Right renal pelvis (tissue), 4 donors: Measurements from ENCODE around the gene C1orf210. TPM values are rescaled to one million over a fixed set of nuclear protein-coding genes. Genes with fewer than 3 reads are reported as not detected.

Source experiments
- DNase-seq, 4 donors: peaks; one replicate each; pipeline ENCODE4 v3.0.0-alpha.2; 2013; ENCODE audit warnings: low read depth in 4 of 4, low spot score in 3 of 4, missing footprints in 1 of 4
- polyA plus RNA-seq, 4 donors: library from polyadenylated mRNA; unstranded; fragments of 120-200 nt; gene quantifications; one replicate each; pipeline ENCODE4 v1.2.1, GENCODE V29; 2013; ENCODE audit not compliant: insufficient read length in 4 of 4

The C1orf210 gene
- polyA plus RNA-seq, 4 donors: 26.2 to 30.6 (median 28.8) TPM

DNA sequence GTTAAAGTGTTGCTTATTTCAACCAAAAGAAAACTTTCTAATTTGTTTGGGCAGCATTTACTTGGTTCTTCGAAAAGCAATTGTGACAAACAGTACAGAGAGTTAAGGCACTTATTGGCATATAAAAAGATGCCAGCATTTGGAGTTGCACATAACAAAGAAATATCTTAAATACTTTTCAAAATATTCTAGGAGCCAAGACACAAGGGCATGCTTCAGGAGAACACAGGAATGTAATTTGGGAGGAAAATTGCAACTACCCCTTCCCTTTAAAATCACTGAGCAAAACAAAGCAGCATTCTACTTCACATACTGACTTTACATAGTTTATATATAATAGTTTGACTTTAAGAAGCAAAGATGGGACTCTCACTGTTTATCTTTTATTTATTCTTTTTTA lies 10.8 kb upstream of the C1orf210 start:
- DNase-seq: no peak

DNA sequence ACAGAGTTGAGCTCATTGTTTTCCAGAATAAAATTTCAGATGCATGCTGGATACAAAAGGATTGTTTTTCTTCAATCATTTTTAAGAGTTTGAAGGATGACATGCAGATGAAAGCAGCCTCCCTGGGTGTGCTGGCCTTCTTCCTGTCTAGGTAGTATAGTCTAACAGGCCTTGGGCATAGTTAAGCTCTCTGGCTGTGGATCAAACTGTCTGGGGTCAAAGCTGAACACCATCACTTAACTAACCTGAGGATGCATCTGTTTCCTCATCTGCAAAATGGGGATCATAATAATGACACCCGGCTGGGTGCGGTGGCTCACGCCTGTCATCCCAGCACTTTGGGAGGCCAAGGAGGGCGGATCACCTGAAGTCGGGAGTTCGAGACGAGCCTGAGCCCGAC lies 9.4 kb upstream of the C1orf210 start:
- no peak for DNase-seq

DNA sequence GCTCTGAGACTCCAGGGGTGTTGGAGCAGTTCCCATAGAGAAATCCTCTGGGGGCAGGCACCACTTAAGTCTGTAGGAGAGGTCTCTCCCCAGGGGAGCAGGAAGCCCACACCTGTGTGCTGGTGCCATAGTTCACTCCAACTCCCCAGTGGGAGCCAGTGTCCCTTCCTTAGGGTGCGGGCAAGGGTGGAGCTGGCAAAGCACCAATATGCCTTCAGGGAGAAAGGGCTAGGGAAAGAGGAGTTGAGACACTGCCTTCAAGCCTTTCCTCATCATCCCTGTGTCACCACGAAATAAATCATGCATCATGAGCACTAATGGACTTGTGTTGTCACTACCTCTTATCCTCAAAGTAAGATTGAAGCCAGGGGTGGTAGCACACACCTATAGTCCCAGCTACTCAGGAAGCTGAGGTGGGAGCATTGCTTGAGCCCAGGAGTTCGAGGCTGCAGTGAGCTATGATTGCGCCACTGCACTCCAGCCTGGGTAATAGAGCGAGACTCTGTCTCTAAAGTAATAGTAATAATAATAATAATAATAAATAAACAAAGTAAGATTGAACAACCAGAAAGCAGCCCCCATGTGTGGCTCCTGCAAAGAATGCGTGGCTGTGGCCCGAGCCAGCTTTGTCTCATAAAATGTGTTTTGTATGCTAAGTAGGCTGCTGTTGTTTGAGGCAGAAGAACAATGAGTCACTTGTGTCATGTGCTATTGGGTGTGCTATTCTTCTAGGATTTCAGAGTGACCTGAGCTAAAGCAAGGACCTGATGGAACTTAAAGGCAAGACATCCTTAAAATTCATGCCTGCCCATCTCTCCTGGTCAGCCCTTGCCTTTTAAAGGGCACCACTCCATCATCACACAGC lies 8.7 kb upstream of the C1orf210 start:
- no peak for DNase-seq

DNA sequence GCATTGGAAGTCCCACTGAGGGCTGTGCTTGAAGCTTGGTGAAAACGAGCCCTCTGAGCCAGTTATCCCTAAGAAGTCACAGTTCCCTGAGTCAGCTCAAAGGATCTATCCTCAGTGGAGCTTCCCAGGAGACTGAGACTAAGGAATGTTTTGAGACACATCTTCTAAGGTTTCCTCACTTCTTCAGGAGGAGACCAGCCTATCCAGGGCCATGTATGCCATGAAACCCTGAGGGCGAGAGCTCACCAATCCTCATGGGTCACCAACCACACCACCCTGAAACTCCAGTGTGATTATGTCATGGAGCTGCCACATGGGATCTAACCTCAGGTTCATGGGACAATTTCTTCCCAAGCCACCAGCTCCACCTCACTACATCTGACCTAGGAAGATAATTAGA lies 7.8 kb upstream of the C1orf210 start:
- no peak for DNase-seq

DNA sequence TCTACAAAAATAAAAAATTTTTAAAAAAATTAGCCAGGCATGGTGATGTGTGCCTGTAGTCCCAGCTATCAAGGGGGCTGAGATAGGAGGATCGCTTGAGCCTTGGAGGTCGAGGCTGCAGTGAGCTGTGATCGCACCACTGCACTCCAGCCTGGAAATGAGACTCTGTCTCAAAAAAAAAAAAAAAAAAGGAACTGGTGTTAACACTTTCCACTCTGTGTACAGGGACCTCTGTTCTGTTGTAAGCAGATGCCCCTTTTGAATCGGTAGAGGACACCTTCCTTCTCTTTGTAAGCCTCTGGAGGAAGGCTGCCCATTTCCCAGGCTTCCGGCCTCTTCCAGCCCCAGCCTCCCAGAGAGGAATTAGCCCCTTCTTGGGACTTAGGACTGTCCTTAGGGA lies 7.3 kb upstream of the C1orf210 start:
- DNase-seq: no peak

DNA sequence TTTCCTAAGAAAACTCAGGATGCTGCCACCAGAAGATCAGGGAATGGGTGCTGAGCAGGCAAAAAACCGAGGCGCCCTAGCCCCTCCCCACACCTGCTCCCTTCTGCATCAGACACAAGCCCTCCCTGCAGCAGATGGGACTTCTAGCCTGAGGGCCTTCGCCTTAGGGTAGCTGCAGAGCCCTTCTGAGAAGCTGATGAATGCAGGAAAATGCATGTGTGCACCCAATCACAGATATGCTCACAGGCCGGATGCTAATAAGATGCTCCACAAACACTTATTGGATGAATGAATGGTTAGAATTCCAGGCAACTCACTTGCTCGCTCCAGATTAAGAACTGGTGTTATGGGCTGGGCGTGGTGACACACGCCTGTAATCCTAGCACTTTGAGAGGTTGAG lies 6.8 kb upstream of the C1orf210 start:
- no peak for DNase-seq

DNA sequence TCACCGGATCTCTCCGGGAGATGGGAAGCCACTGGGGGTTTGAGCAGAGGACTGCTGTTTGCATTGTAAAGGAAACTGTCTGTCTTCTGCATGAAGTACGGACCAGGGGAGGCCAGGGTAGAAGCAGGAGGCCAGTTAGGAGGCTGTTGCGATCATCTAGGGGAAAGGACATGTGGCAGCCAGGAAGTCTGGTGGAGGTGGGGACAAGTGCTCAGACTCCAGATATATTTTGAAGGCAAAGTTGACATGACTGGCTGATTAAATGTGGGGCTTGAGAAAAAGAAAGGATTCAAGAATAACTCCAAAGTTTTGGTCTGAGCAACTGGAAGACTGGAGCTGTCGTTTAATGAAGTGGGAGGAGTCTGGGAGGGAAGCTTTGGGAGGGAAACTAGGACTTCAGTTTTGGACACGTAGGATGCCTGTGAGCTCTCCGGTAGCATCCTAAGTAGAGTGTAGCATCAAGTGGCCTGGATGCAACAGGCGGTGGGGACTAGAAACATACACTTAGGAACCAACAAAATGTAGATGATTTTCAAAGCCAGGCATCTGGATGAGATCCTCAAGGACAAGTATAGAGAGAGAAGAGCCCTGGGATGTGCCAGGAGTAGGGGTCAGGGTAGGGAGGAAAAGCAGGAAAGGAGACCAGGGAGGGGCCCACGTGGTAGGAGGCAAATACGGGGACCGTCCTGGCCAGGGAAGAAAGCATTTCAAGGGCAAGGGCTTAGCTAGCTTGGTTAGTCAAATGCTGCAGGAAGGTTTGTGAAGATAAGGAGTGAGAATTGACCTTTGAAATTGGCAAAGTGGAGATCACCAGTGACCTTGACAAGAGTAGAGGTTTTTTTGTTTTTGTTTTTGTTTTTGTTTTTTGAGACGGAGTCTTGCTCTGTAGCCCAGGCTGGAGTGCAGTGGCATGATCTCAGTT lies 3.7 kb upstream of the C1orf210 start:
- no peak for DNase-seq

DNA sequence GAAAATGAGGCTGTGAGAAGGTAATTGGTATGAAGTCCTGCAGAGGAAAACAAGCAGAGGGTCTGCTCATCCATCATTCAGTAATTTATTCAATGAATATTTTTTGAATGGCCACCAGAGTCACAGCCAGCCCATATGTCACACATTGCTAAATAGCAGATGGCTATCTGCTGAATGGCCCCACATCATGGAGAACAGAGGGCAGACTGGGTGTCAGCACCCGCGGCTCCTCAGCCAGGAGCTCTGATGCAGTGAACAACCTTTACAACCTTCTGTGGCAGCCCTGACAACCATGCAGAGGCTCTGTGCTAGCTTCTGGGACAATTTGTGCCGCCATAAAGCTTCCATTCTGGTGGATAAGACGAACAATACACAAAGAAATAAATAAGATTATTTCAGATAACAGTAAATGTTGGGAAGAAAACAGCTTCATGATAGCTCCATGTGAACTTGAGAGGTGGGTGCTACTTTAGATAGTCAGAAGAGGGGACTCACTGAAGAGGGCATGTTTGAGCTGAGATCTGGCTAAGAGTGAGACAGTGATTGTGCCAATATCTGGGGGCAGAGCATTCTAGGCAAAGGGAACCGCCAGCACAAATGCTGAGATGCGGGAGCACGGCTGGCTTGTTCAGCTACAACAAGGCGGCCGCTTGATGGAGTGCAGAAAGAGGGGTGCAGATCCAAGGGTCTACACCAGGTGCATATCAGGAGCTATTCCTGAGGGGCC lies 2.8 kb upstream of the C1orf210 start:
- no peak for DNase-seq

DNA sequence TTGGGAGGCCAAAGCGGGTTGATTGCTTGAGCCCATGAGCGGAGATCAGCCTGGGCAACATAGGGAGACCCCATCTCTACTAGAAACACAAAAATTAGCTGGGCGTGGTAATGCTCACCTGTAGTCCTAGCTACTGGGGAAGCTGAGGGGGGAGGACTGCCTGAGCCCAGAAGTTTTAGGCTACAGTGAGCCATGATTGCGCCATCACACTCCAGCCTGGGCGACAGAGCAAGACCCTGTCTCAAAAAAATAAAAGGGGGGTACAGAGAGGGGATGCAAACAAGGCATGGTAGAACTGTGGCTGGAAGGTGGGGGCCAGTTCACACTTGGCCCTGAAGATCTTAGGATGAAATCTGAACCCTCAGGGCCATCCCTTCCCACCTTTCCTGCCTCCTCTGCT lies 1.2 kb upstream of the C1orf210 start:
- no peak for DNase-seq

DNA sequence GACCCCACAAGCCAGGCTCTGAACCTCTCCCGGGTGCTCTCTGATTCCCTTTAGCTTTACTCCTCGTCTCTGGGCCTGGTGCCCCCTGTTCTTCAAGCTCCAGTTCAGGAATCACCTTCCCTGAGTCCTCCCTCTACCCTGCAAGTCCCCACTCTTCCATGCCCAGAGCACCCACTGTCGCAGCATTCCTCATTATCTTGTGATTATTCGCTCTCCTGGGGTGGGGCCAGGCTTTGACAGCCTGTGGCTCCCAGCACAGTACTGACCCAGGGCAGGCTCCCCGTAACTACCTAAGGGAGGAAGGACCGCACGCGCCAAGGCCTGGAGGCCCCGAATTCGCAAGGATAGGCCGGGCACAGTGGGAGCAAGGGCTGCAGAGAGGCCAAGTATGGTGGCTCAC lies 734 bp upstream of the C1orf210 start:
- DNase-seq: no peak

DNA sequence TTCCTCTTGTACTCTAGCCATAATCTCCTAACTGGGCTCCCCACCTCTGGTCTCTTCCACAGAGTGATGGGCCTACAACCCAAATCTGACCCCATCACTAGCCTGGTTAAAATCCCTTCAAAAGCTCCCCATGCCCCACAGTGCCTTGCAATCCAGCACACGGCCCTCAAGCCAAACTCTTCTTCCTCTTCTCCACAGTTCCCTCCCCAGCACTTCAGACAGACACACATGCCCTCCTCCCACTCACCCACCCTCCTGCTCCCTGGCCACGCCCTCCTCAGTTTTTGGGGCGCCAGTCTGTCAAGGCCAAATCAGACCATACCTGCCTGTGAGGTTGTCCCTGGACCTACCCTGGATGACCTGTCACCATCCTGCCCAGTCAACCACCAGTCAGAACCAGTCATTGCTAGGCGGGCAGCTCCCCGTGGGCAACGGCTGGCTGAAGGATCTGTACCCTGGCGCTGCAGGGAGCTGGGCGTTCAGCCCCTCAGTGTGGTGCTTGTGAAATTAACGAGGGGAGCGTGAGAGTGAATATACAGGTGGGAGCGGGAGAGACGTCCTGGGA lies 753 bp downstream of the C1orf210 start:
- no peak for DNase-seq

DNA sequence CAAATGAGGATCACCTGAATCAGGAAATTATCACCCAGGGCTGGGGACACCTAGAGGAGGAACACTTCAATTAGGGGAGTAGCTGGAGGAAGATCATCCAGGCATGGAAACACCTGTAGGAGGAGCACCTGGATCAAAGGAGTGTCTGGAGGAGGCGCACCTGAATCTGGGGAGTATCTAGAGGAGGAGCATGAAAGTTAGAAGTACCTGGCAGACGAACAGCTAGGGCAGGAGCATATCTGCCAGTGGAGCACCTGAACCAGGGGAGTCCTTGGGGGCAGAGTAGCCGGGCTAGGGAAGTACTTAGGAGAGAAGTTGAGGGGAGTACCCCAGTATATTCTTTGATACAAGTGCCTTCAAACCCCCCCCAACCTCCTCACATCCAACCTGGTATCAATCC lies 1.3 kb downstream of the C1orf210 start:
- DNase-seq: no peak

DNA sequence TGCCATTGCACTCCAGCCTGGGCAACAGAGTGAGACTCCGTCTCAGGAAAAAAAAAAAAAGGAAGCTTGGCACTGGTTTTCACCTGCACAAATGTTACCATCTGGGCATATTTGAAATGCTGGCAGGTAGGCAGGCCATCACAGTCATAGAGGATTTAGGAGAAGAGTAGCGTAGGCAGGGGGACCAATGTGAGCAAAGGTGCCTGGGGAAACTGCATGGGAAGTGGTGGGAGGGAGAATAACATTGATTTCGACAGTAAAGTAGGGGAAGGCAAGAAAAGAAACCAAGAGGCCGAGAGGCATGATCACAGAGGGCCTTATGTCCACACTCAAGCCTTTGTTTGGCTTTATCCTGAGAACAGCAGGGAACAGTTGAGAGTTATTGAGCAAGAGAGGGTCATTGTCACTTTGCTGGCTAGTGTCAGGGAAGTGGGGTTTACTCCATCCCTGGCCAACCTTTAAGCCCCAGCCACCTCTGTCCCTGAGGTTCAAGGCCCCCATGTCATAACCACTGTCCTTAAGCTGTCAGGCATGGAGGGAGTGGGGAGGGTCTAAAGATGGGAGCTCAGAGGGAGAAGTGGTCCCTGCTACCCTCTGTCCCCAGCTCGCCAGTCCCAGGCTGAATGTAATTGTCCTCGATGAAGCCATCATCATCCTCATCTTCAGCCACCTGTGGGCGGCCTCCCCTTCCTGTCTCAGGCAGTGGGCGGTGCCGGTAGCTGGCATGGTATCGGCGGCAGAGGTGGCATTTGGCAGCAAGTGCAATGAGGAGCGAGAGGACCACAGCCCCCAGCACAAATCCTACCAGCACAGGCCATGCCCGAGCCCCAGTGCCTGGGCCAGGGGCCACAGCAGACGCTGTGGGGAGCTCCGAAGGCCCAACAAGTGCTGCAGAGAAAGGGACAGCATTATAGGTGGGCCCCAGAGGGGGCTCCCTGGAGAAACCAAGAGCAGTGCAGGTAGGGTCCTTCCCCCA lies 2.9 kb downstream of the C1orf210 start:
- DNase-seq: no peak

DNA sequence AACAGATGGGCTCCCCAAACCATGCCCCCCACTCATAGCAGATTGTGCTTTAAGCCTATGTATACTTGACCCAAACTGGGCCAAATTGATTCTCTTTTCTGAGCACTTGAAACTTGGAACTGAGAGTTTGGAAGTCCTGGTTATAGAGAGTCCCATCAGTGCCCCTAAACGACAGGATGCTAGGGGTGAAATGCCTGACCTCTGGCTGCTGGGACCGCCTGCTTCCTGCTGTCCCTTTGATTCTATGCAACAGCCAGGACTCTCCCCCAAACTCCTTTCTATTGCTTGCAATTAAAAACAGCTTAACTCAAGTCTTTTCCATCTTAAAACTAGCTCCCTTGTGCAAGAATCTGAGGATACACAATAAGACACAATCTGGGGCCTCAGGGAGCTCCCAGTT lies 4.7 kb downstream of the C1orf210 start:
- no peak for DNase-seq

DNA sequence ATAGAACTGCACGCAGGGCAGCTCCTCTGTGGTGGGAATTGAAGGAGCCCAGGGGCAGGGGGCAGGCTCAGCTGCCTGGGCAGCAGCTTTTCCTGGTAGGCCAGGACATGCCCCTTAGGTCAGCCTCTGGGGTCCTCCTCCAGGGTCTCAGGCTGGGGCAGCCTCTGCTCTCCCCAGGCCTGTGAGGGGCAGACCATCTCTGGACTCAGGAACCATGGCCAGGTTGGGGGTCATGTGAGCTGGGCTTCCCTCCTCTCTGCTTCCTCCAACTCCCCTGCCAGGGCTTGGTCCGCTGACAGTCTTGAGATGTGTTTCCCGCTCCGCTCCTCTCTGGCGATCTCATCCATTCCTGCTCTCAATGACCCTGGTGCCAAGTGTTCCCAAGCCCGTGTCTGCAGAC lies 5.7 kb downstream of the C1orf210 start:
- DNase-seq: no peak

DNA sequence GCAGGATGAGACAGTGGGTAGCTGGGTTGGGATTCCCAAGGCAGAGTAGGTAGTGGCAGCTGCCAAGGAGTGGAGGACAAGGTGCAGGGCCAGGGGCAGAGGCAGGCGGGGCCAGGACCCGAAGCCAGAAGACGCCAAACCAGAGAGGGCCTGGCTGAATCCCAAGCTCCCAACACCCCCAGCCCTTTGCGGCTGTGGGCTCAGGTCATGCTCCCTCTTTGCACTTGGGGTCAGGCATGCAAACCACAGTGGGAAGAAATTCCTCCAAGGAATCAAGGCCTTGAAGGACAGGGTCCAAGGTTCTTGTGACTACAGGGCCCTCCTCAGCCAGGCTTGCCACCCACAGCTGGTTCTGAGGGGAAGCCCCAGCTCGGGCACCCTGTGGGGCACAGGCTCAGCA lies 6.2 kb downstream of the C1orf210 start:
- no peak for DNase-seq

DNA sequence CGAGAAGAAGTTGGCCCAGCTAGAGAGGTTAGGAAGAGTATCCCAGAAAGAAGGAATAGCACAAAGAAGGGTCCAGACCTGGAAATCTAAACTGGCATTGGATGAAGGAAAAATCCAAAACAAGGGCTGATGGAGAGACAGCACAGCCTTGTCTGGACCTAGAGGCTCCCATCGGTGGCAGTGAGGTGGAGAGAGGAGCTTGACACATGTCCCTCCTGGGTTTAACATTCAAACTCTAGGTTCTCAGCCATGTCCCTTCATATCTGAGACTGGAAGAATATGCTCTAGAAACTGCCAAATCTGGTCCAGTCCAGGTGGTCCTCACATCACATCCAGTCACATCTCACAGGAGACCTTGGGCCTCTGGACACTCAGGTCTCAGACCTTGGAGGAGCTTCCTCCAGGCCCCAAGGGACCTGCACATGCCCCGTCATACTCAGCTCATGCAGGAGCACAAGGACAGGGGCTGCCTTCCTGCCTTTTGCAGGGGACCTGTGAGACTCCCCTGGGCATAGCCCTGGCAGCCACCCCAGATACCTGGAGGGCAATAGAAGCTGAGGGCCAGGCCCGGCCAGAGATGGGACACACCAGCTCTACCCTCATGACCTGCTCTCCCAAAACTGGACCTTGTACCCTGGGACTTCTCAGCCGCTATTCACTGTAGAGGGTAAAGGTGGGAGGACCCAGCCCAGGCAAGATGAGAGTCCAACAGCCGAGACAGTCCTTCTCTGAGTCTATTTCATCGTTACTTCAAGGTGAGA lies 8.1 kb downstream of the C1orf210 start:
- no peak for DNase-seq

DNA sequence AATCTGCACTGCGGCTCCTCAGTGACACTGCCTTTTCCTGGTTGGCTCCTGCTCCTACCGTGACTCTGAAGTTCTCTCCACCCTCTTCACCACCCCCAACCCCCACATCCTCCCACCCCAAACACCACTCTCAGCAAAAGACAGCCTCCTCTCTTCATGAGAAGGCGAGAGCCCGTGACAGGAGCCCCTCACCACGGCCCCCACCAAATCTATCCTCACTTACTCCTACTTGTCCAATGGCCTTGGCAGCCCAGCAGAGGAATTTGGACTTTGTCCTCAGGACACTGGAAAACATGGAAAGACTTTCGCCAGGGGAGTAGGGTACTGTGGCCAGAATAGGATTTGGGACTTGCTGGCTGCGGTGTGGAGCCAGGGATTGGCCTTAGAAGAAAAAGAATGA lies 8.7 kb downstream of the C1orf210 start:
- no peak for DNase-seq
